Medulla oblongata (tissue), 1 donor: ENCODE results near the gene ALOXE3.

Source experiments
- DNase-seq: peaks from one replicate; pipeline ENCODE4 v3.0.0-alpha.2; 2015; ENCODE audit errors: extremely low spot score

The ALOXE3 gene

DNA sequence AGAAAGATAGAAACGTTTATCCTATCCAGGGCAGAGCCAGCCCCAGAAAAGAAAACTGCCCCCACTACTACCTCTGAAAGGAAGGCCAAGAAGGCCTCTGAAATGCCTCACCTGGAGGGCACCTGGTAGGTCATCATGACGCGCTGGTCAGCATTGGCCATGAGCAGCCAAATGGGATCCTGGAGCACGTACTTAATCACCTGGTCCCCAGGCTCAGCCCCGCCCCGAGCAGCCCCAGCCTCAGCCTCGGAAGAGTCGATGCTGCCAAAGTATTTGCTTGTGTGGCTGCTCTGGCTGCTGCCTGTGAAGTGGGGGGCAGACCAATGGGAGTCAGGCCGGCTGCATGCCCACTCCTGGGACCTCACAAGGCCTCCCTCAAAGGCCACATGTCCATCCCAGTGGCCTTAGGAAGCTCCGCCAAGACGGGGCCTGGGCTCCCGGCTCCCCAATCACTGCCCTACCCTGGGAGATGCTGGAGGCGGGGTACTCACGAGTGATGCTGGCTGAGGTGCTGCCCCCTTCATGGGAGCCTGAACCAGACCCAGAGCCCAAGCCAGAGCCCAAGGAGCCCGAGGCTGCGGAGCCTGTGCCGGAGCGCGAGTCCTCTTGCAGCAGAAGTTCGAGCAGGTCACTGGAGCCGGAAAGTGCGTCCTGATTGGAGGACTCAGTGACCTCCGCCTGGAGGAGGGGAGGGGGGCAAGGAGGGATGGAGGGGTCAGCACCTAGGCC lies 24.0 kb upstream of the ALOXE3 start:
- DNase-seq, result no peak

- no peak for DNase-seq
Observed at GRCh38 chr17:8141741-8142140, 23.4 kb upstream of the ALOXE3 start.

DNA sequence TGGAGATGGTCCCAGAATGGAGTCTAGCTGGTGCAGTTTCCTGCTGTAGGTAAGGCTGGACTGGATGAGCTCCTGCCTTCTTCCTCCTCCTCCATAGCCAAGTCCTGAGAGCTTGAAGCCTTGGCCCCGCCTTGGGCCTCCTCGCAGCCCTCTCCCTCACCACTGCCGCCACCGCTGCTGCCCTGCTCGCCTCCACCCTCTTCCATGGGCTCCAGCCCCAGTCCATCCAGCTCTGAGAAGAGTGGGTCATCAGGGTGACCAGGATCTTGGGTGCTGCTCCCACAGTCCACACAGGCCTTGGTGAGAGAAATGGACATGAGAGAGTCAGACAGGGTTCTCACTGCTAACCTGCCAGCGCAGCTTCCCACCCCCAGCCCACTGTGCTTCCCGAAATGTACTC lies 22.7 kb upstream of the ALOXE3 start:
- no peak for DNase-seq

DNA sequence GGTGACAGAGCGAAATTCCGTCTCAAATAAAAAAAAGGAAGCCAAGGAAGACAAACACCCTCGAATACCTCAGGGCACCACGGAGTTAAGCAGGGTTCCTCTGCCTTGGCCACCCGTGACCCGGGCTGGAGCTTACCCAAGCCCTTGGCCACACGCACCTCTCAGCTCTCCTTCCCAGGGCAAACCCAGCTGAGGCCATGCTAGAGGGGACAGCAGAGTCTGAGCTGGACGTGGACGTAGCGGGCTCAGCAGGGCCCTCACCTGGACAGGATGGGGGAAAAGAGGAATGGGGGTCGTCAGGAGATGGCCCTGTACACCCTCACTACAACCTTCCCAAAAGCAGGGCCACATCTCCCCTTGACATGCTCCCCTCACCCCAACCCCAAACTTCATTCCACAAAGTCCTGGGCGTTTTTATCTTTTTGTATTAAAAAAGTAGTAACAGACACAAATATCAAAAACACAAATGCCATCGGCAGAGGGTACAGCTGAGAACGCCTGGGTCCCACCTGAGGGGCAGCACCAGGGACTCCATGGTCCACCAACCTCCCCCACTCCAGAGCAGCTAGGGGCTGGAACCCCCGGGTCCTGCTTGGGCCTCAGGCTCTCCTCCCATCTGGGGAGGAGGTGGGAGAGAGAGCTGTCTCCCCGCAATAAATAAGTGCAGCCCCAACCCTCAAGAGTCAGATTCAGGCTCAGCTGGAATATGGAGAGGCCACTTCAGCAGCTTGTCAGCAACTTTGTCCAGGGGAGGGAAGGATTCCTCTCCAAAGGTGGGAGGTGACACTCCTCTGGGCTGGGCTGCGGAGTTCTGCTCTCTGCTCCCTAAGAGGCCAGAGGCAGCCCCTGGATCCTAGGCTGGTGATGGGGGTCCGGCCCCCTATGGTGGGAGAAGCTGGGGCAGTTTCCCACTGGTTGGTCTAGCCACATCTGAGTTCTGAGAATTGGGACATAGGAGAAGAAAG lies 22.0 kb upstream of the ALOXE3 start:
- DNase-seq, result no peak

DNA sequence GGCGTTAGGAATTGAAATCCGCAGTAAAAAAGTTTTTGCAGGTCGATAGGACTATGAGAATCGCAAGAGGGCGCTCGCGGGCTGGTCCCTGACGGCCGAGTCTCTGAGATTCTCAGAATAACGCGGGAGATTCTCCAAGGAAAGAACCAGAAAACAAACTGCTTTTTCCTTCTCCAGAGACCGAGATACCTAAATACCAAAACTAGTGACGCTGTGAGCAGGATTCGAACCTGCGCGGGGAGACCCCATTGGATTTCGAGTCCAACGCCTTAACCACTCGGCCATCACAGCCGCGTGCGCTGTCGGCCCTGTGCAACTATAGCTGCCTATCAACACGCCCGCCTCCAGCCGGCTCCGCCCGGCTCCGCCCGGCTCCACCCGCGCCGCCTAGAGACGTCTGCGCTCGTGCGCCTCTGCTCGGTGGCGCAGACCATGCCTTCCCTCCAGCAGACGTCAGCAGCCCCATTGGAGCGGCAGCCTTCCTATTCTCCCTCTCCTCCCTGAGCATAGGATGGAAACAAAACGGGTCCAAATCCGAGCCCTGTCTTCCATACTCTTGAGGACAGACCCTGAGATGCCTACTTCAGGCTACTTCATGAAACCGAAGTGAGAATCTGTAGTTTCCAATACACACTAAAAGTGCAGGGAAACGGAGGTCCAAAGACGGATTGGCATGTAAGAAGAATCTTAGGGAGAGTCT lies 20.5 kb upstream of the ALOXE3 start:
- peak; percentile 95 for DNase-seq

GRCh38 chr17:8138374-8138671 lies 20.0 kb upstream of the ALOXE3 start:
- no peak for DNase-seq

DNA sequence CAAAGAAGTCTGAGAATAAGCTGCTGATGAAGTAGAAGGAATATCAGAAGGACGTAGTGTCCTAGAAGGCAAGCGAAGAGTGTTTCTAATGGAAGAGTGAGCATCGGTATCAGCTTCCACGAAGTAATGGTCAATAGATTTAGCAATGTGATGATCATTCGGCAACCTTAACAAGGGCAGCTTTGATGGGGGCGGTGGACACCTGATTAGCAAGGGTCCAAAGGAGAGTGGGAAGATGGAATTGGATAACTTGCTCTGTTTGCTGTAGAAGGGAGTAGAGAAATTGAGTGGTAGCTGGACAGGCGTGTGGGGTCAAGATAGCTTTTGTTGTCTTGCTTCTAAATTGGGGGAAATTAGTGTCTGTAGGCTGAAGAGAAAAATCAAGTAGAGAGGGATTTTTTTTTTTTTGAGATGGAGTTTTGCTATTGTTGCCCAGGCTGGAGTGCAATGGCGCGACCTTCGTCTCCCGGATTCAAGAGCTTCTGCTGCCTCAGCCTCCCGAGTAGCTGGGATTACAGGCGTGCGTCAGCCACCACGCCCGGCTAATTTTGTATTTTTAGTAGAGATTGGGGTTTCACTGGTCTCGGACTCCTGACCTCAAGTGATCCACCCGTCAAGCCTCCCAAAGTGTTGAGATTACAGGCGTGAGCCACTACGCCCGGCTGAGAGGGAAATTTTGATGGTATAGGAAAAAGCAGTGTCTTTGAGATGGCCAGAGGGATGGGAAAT lies 19.5 kb upstream of the ALOXE3 start:
- DNase-seq, result no peak

- DNase-seq, result no peak
Observed at GRCh38 chr17:8133941-8134340, 15.6 kb upstream of the ALOXE3 start.

- no peak for DNase-seq
Observed at GRCh38 chr17:8133399-8133798, 15.1 kb upstream of the ALOXE3 start.

DNA sequence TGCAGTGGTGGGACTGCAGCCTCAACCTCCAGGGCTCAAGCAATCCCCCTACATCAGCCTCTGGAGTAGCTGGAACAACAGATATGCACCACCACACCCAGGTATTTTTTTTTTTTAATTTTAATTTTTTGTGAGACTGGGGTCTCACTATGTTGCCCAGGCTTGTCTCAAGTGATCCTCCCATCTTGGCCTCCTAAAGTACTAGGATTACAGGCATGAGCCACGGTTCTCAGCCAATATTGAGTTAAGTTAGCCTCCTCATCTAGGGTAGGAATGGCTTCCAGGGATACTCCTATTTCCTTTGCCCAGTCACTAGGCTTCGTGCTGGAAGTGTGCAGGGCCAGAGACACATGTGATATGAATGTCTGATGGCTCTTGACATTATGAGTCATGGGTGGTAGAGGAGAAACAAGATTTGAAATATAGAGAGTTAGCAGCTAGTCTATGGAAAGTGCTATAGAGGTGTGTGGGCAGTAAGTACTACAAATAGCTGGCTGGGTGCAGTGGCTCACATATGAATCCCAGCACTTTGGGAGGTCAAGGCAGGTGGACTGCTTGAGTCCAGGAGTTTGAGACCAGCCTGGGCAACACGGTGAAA lies 13.6 kb upstream of the ALOXE3 start:
- DNase-seq, result no peak

- no peak for DNase-seq
Observed at GRCh38 chr17:8128125-8128784, 9.9 kb upstream of the ALOXE3 start.

GRCh38 chr17:8126491-8127066 lies 8.3 kb upstream of the ALOXE3 start:
- DNase-seq, result peak; percentile 63

DNA sequence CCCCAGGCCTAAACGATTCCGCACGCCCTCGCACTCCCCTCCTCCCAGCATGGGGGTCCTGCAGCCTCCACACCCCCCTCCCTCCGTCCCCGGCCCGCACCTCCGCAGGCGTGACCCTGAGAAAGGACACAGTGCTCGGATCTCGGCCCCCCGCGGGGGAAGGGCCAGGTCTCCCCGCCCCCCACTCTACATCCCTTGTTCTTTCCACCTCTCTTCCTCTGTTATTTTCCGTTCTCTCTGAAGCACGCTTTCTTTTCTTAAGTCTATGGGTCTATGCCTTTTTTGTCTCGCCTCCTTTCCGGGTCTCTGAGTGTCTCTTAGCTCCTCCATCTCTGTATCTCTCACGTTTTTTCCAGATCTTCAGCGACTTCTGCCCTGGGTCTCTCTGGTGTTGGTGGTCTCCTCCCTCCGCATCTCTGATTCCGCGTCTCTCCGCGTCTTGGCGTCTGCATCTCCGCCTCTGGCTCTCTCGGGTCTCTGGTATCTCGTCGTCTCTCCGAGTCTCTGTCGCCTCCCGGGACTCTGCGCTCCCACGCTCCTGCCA lies 7.7 kb upstream of the ALOXE3 start:
- DNase-seq, result no peak

- DNase-seq, result peak; percentile 89
Observed at GRCh38 chr17:8125154-8125946, 7.0 kb upstream of the ALOXE3 start.

GRCh38 chr17:8124350-8125153 lies 6.2 kb upstream of the ALOXE3 start:
- DNase-seq, result no peak

GRCh38 chr17:8123695-8124349 lies 5.5 kb upstream of the ALOXE3 start, which contains the start of gene HES7:
HES7 (minus strand) TSS chr17:8124106; CDS start chr17:8124084, 22 bp downstream.
- DNase-seq, result no peak

- DNase-seq, result no peak
Observed at GRCh38 chr17:8122924-8123694, 4.8 kb upstream of the ALOXE3 start.
